SK-N-DZ (cell line): Measurements from ENCODE around the gene ZNF516.
A peak's percentile ranks its signal among the peaks of the same experiment; 100 is the strongest.

Experiments used
- DNase-seq: peaks from one replicate; pipeline ENCODE4 v3.0.0-alpha.2; 2015; ENCODE audit warnings: low spot score

ZNF516 gene

DNA sequence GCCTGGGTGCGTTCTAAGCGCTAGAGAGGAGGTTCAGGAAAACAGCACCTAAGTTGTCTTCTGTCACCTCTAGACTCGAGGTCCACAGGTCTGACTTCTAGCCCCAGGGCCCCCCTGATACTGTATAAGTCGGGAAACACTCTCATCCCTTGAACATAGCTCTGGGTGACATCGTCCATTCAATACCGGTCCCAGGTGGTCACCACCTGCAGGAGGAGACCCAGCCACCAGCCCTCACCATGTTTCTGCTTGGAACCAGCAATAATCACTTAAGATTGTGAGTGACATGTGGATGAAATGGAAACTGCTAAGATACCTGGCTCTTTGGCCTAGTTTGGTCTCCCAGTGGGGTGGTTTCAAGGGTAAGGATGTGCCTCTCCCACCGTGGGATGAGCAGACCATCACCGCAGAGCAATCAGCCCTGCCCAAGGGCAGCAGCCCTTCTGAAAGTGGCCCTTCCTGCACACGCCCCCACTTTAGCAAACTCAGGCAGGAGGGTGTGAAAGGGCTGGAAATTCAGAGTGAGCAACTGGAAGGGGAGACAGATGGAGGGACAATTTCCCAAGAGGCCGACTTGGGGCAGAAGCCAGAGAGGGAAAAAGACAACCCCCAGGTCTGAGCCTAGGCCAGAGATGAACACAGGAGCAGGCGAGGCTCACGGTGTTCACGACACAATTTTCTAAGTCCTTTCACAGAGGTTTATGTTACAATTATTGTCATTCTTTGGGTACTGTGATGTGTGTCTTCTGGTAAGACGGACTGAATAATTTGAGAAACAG, 95.2 kb downstream of the ZNF516 start:
- no peak for DNase-seq

DNA sequence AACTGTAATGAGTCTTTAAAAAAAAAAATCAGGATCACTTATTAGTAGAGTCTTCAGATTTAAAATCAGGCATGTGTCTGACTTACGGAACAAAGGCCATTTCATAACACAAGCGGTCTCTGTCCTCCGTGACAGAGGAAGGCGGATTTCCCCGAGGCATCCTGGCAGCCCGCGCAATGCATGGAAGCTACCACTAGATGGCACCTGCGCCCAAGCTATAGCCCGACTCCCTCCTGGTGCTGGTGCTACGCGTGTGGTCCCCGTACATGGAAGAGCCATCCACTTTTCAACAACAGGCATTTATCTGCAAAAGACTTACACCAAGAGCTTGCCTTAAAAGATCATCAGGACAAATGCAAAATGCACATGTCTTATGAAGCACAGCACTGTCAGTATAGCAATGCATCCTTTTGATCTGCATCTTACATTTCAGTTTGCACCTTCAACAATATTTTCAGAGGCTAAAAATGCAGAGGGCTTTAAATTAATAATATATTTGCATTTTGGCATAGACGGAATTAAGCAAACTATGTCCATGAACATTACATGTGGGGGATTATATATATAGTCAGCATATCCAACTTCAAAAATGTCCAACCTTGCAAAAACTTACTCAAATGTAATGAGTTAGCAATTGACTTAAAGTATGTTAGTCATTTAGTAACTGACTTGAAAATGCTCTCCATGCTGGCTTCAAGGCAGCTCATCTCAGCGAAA, 96.0 kb downstream of the ZNF516 start:
- peak; percentile 74 for DNase-seq

DNA sequence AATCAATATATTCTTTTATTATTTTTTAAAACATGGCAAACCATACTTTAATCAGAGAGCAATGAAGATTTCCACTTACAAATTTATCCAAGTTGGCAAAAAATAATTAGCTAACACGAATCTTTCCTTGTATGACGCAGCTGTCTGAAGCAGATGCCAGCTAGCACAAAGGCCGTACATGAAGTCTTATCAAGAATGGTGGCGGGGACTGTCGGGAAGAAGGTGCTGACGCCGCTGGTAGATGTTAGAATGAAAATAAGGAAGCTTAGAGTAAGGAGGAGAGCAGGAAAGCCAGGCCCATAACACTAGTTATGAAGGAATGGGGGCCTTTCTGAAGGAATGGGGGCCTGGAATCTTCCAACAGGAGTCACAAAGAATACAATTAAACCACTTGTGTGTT, 96.7 kb downstream of the ZNF516 start:
- no peak for DNase-seq

DNA sequence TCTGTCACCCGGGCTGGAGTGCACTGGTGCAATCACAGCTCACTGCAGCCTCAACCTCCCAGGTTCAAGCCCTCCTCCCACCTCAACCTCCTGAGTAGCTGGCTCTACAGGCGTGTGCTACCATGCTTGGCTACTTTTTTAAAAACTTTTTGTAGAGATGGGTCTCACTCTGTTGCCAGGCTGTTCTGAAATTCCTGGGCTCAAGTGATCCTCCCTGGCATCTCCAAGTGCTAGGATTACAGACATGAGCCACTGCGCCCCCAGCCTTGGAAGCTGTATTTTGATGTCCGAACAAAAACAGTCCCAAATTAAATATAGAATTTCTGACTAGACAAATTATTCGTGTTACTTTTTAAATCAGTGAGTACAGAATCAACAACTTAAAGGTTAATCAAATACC, 97.4 kb downstream of the ZNF516 start:
- DNase-seq: no peak

DNA sequence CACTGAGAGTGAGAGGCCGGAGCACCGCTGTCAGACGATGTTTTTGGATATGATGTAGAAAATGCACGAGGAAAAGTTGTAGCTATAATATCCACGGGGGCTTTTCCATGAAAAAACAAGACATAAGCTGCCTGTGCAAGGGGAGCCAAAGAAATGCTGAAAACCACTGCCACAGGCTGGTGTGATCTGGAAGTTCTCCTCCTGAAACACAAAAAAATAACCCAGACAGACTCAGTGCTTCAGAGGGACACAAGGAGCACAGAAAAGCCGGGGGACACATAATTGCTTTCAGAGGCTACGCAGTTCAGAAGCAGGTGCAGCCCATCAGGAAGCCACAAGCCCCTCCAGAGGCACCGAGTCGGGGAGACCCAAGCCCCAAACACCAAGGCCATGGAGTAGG, 98.2 kb downstream of the ZNF516 start:
- no peak for DNase-seq

DNA sequence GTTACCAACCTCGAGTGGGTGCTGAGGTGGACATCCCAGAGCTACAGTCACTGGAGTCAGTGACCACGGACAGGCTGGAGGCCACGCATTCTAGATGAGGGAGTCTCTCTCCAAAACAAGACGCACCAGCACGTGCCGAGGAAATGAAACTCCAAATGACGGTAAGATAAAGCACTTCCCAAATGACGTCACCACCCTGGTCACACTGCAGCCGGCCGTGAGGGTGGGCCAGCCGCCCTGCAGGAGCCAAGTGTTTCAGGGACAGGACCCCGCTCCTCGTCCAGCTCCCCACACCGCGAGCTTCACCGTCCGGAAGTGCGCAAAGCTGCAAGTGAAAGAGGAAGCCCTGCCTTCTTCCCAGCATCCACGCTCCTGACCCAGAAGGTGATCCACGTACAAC, 99.4 kb downstream of the ZNF516 start:
- DNase-seq: no peak

DNA sequence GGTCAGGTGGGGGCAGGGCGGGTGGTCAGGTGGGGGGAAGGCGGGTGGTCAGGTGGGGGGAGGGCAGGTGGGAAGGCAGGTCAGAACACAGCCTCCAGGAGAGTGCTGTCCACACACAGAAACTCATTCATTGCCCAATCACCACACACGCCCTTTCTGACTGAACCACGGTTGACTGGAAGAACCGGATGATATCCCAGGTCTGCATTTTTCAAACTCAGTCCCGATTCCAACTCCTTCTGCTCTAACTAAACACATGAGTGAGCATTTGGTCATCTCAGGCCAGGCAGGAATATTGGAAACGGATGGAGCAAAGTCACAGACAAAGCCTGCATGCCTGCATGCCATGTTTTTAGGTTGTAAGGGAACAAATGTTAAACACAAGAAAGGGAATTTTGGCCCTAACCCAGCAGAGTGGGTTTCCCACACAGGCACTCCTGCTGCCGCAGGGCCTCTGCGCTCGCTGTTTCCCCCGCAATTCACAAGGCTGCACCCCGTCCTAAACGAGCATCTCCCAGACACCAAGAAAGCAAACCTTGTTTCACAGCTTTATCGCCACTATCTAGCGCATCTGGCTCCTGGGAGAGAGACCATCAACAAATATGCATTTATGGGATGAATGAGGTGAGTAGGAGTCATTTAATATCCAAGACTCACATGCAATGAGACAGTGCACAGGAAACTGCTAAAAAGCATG, 100.1 kb downstream of the ZNF516 start:
- peak; percentile 40 for DNase-seq

DNA sequence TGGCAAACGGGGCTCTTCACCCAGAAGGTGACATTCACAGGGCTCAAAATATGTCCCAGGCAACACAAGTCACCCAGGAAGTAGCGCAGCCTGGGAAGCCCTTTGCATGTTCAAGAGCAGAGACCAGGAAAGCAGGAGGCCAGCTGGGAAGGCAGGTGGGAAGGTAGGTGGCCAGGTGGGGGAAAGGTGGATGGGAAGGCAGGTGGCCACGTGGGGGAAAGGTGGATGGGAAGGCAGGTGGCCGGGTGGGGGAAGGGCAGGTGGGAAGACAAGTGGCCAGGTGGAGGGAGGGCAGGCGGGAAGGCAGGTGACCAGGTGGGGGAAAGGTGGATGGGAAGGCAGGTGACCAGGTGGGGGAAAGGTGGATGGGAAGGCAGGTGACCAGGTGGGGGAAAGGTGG, 102.7 kb downstream of the ZNF516 start:
- DNase-seq: no peak

DNA sequence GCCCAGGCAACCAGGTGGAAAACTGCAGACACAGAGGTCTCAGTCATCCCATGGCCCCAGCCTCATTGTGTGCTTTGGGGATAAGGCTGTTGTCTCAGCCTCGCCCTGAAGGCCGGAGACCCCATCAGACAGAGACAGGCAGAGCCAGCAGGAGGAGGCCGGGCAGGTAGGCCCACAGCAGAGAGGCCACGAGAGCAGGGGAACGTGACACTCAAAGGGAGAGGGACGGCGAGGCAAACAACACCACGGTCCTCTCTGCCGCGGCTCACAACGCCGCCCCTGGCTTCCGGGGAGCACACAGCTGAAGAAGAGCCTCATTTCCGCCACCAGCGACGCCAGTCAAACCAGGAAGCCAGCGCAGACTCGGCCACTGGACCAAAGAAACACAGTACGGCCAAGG, 103.3 kb downstream of the ZNF516 start:
- DNase-seq: no peak

DNA sequence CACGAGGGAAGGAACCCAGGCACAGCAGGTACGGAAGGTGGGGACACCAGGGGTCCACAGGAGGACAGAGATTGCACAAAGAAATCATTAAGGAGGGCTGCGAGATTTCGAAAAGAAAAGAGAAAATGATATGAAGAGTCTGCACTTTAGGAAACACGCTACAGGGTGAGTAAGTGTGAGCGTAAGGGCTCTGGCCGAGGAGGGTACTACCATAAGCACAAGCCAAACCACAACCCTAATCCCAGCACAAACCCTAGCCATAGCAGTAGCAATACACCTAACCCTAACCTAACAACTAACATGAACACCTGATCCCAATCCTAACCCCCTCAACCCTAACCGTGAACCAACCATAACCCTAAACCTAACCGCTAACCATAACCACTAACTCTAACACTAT, 104.0 kb downstream of the ZNF516 start:
- DNase-seq: no peak

DNA sequence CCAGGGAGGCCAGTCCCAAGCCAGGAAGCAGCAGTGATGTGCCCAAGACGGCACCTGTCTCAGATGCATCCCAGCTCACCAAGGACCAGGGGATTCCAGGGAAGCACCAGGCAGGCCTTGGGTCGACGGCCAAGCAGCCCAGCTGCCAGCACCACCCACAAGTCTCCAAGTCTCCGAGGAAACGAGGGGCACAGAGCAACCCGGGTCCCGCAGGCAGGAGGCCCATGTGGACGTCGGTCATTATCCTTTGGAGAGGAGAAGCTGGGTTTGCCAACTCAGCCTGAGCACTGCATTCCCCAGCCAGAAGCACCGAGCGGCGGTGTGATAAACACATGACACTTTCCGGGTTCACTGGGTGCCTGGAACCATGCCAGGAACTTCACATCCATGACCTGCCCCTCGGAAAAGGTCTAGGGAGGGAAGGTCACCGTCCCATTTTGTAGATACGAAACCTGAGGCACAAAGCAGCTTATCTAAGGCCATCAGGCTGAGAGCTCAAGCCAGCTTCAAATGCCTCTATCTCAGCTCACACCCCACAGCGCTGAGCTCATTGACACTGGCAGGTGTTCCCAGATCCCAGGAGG, 104.5 kb downstream of the ZNF516 start:
- no peak for DNase-seq

DNA sequence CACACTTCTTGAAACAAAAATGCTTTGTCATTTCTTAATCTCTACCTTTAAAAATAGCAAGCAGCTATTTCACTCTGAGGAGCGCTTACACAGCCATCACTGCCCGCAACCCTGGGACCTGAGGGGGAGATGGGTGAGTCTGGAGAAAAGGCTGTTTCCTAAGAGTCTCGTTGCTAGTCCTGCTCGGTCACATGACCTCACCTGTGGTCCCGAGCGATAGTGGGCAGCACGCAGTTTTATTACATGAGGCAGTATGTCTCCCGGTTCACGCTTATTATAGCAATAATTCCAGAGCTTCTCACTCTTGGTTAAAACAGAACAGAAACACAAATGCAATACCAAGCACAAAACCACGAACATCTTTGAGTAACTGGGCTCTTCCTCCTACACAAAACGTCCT, 105.3 kb downstream of the ZNF516 start:
- DNase-seq: no peak

DNA sequence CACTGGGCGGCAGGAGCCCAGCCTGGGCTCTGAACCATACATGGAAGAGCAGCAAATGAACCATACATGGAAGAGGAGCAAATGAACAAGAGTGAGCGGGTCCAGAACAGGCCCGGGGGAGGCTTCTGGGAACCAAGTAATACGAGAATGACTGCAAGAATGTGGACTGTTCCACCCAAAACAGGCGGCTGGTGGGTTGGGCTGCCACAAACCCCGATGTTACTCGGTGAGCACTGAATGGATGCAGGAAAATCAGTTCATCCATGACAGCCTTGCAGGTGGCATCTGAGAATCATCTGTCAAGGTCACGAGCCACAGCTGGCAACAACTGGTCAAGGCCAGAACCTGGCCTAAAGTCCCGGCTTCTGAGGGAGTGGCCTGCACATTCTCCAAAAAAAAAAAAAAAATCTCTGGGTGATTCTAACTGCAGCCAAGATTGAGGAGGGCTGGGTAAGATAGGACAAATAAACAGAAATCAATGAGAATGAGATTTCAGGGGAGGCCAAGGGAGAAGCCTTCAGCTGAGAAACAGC, 106.1 kb downstream of the ZNF516 start:
- DNase-seq: no peak

DNA sequence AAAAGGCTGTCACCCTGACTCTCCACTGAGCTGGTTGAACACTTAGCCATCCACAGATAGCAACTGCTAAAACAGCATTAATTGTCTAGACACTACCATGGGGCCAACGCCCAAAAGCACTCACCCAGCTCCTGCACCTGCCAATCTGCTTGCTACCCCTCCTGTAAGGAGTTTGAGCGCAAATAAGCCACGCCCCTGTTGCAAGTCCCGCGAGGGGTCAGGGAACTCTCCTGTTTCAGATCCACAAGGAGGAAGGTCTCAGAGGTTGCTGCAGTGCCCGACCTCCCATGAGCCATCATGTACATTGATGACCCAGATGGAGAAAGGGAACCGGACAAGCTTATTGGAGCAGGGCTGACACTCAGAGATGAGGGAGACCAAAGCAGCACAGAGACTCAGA, 106.8 kb downstream of the ZNF516 start:
- no peak for DNase-seq

DNA sequence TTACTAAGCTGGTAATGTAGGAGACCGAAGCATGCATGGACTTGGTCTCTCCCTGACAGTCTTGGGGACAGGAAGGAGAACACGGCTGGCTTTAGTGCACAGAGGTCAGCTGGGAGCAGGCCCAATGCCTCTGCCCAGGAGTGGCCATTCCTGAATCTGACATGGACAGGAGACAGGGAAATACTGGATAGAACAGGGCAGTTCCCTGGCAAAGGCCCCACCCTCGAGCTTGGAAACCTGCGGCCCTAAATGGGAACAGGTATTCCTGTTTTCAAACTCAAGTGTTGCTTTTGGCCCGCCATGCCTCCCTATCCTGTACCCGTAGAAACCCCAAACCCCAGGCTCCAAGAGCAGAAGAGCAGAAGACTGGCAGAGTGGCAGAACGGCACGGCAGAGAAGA, 107.4 kb downstream of the ZNF516 start:
- no peak for DNase-seq

DNA sequence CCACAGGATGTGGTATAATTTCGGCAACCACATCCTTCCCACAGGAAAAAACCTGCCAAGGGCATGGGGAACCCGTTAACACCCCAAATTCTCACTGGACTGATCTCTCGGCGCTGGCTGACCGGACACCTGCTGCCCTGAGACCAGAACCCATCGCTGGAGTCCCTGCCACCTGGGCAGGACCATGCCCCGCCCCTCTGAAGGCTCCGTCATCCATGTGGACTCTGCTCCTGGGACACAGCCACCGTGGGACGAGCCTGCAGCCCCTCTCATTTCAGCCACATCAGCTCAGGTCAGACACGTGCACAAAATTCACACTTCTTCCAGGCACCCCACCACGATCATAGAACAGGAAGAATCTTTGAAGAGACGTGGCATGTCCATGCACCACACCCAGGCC, 108.2 kb downstream of the ZNF516 start:
- no peak for DNase-seq

DNA sequence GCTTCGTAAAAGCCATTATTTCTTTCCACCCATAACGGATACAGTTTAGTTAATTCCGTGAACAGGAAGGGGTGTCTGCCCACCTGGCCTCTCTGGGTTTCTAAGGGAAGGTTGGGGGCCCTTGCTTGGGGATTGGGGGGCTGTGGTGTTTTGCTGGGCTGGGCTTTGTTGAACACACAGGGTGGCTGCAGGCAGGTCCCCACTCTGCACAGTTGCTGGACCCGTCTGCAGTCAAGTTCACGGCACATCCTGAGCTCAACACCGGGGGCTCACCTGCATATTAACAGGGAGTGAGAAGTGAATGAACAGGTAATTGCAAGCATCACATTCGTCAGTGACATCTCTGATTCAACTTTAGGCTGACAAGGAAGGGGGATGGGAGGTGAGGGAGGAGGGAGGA, 109.0 kb downstream of the ZNF516 start:
- no peak for DNase-seq

DNA sequence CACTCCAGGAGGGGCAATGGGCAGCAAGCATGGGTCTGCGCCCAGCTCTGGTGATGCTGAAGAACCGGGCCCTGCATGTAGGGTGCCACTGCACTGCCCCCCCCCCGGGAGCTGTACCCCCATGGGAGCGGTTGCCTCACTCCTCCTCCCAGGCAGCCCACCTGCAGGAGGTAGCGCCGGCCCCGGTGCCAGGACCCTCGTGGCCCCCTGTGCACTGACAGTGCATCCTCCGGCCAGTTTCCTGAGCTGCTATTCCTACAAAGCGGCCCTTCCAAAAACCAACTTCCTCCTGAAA, 109.4 kb downstream of the ZNF516 start:
- DNase-seq: no peak

DNA sequence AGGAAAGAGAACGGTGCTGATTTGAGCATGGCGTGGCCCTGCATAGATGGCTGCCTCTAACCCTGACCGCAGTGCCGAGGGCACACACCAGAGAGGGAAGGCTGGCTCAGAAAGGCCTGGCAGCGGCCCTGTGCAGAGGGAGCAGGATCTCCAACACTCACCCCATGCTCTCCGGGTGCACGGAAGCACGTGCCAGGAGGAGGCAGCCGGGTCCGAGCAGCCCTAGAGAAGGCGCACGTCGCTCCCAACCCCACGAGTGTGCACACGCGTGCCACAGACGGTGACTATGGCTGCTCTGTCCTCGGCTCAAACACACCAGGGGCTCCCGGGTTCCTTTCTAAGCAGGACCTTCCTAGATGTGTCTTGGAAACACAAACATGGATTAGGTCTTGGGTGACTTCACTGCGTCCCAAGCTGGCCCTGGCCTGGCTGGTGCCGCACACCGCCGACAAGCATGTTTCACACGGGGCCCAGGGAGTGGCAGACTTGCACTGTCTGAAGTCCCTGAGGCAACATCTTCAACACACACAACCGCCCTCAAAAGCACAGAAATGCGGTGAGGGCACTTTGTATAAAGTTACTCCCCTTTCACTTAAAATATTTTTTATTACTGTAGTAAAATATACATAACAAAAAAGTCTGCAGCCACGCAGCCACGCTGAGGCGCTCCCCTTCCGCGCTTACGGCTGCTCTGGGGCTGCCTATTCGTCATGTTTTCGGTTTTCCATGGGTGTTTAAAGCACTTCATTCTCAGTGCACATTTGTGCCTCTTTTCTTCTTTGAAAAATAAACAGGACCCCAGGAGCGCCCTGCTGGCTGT, 110.0 kb downstream of the ZNF516 start:
- DNase-seq: no peak

DNA sequence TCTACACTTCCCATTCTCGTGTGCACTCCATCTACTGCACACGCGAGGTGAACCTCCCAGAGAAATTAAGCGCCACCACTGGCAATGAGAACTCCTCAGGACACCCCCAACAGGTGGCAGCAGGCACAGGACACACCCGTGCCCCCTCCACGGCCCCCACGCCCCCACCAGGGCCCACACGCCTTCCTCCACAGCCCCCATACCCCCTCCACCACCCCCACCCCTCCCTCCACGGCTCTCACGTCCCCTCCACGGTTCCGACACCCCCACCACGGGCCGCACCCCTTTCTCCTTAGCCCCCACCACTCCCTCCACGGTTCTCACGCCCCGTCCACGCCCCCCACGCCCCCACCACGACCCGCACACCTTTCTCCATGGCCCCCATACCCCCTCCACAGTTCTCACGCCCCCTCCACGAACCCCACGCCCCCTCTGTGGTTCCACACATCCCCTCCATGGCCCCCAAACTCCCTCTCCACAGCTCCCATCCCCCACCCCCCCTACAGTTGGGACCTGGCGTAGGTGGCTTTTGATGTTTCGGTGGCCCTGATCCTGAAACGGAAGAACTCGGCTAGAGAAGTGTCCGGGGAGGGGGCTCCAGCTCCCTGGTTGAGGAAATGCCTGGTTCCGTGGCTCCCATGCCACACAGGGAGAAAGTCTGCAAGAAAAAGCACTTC, 110.8 kb downstream of the ZNF516 start:
- DNase-seq: no peak

DNA sequence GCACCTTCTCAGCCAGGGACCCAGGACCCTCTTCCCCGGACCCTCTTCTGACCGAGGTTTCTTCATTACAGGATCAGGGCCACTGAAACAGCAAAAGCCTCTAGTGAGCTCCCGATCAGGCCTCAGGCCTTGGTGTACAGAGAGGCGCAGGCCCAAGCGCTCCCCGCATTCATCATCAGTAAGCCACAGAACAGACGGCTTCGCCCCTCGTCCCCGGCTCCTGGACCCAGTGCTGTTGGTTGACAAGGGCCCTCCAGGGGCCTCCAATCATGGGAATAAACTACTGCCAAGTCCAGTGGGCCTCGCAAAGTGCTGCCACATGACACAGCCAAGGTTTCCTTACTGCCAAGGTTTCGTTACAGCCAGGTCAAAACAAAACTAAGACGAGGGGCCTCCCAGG, 111.4 kb downstream of the ZNF516 start:
- no peak for DNase-seq
